Peyer's patch (tissue), 4 donors: Measurements from ENCODE around the gene CBX2.

ENCODE experiments used
- POLR2A ChIP-seq, 2 donors: fragments of 450-650 bp; IDR thresholded peaks; one replicate each; pipeline ENCODE4 v1.5.1; 2017; ENCODE audit warnings: antibody characterized with exemption in 2 of 2, mild to moderate bottlenecking in 2 of 2, moderate library complexity in 2 of 2
- TF ChIP-seq, protein P1 (sequence below), 6 experiments: fragments of 450-650 bp in 4 of 6; fragments of 200-600 bp in 2 of 6; sonication (generic) in 1 of 6; IDR thresholded peaks; one replicate each; pipeline ENCODE4 v1.5.1; 2017 to 2019; ENCODE audit warnings: antibody characterized with exemption in 6 of 6, mild to moderate bottlenecking in 3 of 6, moderate library complexity in 1 of 6

DNA sequence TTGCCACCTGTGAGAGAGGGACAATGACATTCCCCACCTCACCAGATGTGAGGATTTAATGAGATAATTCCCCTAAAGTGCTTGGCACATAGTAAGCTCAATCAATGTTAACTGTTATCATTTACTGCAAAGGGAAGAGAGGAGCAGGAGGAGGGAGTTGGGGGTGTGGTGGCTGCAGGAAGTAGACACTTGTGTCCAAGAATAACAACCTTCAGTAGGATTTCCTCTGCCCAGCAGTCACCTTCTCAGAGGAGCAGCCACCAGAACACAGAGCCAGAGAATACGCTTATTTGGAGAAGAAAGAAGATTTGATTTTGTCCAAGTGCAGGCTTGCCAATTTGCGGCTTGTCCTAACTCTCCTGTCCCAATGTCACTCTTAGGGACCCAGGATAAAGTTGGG is 51.1 kb downstream of the CBX2 start:
- TF ChIP-seq, protein P1, sequence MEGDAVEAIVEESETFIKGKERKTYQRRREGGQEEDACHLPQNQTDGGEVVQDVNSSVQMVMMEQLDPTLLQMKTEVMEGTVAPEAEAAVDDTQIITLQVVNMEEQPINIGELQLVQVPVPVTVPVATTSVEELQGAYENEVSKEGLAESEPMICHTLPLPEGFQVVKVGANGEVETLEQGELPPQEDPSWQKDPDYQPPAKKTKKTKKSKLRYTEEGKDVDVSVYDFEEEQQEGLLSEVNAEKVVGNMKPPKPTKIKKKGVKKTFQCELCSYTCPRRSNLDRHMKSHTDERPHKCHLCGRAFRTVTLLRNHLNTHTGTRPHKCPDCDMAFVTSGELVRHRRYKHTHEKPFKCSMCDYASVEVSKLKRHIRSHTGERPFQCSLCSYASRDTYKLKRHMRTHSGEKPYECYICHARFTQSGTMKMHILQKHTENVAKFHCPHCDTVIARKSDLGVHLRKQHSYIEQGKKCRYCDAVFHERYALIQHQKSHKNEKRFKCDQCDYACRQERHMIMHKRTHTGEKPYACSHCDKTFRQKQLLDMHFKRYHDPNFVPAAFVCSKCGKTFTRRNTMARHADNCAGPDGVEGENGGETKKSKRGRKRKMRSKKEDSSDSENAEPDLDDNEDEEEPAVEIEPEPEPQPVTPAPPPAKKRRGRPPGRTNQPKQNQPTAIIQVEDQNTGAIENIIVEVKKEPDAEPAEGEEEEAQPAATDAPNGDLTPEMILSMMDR (IDR thresholded peaks at IDR 0.05) = no peak
- TF ChIP-seq POLR2A (IDR thresholded peaks at IDR 0.05) = no peak
